ENCODE measurements around the gene GGA1.
A peak's percentile ranks its signal among the peaks of the same experiment; 100 is the strongest.

Gene GGA1

DNA sequence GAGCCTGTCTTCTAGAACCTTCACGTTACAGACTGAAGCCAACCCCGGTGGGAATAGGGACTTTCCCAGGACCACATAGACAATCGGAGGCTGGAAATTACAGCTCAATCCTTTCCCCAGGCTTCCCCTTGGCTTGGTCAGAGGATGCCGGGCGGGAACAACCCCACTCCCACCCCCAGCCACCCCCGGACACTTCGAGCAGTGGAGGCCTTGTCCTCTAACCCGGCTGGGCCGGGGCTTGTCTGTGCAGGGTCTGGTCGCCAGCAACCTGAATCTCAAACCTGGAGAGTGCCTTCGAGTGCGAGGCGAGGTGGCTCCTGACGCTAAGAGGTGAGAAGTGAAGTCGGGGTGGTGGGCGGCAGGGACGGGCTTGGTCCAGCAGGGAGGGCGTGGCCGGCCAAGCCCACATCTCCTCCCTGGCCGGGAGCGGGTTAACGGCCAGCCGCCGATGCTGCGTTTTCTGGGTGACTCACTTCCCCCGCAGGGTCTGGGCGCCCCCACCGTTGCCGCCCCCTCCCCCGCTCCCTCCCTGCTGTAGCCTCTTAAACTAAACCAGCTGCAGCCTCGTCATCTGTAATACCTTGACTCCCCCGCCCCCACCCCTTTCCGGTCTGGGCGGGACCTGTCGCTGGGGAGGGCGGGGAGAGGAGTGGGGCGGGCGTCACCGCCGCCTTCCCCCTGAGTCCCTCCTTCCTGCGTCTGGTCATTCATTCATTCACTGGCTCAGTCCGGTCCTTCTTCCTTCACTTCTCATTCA lies 68.3 kb downstream of the GGA1 start:
- no peak for DNase-seq

- no peak for DNase-seq
These were observed 68.9 kb downstream of the GGA1 start for GRCh38 chr22:37677493-37677974.

DNA sequence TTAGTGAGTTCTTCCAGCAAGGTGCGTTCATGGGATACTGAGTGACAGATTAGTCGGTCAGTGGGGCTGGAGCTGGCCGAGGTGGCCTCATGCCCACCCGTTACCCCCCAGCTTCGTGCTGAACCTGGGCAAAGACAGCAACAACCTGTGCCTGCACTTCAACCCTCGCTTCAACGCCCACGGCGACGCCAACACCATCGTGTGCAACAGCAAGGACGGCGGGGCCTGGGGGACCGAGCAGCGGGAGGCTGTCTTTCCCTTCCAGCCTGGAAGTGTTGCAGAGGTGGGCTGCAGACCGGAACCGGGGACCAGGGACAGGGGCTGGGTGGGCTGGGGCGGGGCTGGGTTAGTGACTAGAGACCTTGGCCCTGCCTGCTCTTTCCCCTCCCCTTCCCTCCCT lies 69.7 kb downstream of the GGA1 start:
- no peak for DNase-seq

DNA sequence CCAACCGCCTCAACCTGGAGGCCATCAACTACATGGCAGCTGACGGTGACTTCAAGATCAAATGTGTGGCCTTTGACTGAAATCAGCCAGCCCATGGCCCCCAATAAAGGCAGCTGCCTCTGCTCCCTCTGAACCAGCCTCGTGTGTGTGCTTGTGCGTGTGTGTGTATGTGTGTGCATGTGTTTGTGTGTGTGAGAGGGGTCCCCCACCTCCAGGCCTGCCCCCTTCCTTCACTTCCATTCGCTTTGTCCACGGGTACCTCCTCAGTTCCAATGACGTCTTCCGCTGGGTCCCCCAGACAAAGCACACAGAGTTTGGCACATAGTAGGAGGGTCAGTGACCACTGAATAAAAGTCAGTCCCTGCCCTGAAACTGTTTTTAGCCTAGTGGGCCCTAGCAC lies 71.0 kb downstream of the GGA1 start:
- no peak for DNase-seq

DNA sequence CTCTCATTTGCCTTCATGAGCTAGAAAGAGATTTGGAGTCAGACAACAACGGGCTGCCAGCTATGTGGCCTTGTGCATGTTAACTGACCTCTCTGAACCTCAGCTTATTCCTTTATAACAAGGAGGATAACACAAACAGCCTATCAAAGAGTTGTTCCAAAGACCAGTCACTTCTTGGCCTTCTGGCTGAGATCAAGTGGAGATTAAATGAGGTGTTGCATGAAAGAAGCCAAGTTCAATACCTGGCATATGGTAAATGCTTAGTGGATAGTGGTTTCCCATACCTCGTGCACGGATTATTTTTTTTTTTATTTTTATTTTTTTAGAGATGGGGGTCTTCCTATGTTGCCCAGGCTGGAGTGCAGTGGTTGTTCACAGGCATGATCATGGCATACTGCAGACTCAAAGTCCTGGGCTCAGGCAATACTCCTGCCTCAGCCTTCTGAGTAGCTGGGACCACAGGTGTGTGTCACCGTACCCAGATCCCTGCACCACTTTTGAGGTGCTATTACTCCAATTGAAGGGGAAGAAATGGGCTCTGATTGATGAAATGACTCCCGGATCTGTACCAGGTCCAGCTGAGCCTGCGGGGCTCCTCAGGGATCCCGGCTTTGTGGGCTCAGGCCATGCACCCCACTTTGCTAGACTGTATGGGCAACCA lies 71.7 kb downstream of the GGA1 start:
- no peak for DNase-seq

DNA sequence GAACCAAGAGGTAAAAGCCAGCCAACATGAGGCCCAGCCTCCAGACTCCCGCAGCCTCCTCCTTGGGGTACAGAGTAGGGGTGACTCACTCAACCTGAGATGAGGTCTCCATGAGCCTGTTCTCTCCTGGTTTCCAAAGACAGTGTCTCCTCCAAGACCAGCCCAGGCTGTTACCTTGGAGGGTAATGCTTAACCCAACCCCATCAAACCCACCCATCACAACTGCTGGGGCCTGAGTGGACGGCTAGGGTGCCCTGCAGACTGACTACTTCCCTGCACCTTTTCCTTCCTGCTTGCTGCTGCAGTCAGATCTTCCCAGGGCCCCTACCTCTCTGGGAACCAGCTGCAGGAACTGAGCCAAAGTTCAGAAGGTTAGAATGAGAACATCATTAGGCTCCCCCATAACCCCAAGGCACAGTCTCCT lies 72.4 kb downstream of the GGA1 start:
- no peak for DNase-seq

DNA sequence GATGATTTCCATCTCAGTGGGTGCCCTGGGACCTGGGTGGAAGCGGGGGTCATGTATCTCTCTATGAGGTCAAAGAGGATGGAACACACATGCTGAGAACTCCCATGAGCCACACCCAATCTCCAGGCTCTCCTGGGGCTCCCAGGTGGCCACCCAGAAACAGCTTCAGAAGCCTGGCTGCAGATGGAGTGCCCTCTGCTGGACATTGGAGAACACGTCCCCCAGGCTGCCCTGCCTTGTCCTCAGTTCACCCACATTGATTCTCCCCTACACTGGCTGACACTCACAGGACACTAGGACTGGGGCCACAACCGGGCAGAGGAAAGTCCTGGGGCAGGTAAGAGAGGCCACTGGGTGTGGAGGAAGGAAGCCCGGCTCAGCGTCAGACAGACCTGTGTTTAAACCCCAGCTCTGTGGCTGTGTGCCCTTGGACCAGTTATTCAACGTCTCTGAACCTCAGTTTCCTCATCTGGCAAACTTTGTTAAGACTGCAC lies 73.0 kb downstream of the GGA1 start:
- peak; percentile 48 for DNase-seq

All from 8988T (cell line).